Aorta (tissue), 5 donors: ENCODE data around the gene ORM1. TPM values are rescaled to one million over a fixed set of nuclear protein-coding genes. Genes with fewer than 3 reads are reported as not detected.
A peak's percentile ranks its signal among the peaks of the same experiment; 100 is the strongest.
"Not testable (repeated sequence)": the region's sequence is repeated elsewhere in the genome, so short reads cannot be mapped to it uniquely, and the experiment has no call there.

Experiments
- ATAC-seq: fragments of 200-7000 bp; cut with Tn5 transposase; one replicate; pipeline ENCODE4 v1.9.1; 2022; ENCODE audit warnings: moderate library complexity; ENCODE audit not compliant: low FRiP score
- DNase-seq, 2 donors: peaks; one replicate each; pipeline ENCODE4 v3.0.0-alpha.2; 2020
- H3K27ac ChIP-seq, 2 donors: one replicate each; pipeline ENCODE4 v1.5.1; 2013; ENCODE audit warnings: low read length in 2 of 2, mild to moderate bottlenecking in 2 of 2, moderate library complexity in 2 of 2, control low read depth in 1 of 2, inconsistent platforms in 1 of 2, low read depth in 1 of 2
- H3K27me3 ChIP-seq, 2 donors: one replicate each; pipeline ENCODE4 v1.6.1; 2013; ENCODE audit warnings: control low read depth in 1 of 2, low read length in 1 of 2, mild to moderate bottlenecking in 1 of 2, moderate library complexity in 1 of 2; ENCODE audit not compliant: insufficient read depth in 2 of 2, control insufficient read depth in 1 of 2
- H3K36me3 ChIP-seq, 2 donors: one replicate each; pipeline ENCODE4 v1.6.1; 2013; ENCODE audit warnings: control low read depth in 1 of 2, low read length in 1 of 2, mild to moderate bottlenecking in 1 of 2; ENCODE audit not compliant: insufficient read depth in 2 of 2, control insufficient read depth in 1 of 2
- H3K4me1 ChIP-seq, 2 donors: one replicate each; pipeline ENCODE4 v1.6.1; 2013; ENCODE audit warnings: low read length in 2 of 2, control low read depth in 1 of 2, mild to moderate bottlenecking in 1 of 2, moderate library complexity in 1 of 2; ENCODE audit not compliant: insufficient read depth in 2 of 2, control insufficient read depth in 1 of 2
- H3K4me3 ChIP-seq, 2 donors: one replicate each; pipeline ENCODE4 v1.5.1; 2013; ENCODE audit warnings: low read length in 2 of 2, control low read depth in 1 of 2, mild to moderate bottlenecking in 1 of 2
- H3K9me3 ChIP-seq: one replicate; pipeline ENCODE4 v1.6.1; 2013; ENCODE audit warnings: mild to moderate bottlenecking, low read length; ENCODE audit not compliant: control insufficient read depth
- WGBS, 2 donors: extraction: QIAGEN DNeasy Blood & Tissue Kit; methylation state at CpG; one replicate each; pipeline ENCODE4 v1.1.7; 2013; 5-methylcytosine and 5-hydroxymethylcytosine counted together
- intact Hi-C, 2 donors: fragments of 100-400 bp; cut with DNase I; formaldehyde crosslinking; loops; one replicate each; pipeline versions ENCODE4 v1.14.2 to v1.15.0; 2022
- polyA plus RNA-seq, 2 donors: library from polyadenylated mRNA; stranded (reverse); fragments of 200-250 nt; gene quantifications; one replicate each; pipeline ENCODE4 v1.2.3, GENCODE V29; 2013
- total RNA-seq, 2 donors: library from RNA; stranded (reverse); fragmentation: NEBNext Ultra II Directional; extraction: Animal tissue kit (Norgen Biotek cat#: 25700); gene quantifications; one replicate each; pipeline ENCODE4 v1.2.1, GENCODE V29; 2021
- donor health status: healthy with polysubstance abuse.
- donor health status: Bipolar disorder and iron deficiency.
- donor health status: DM: no; HTN: no; CAD: no.
- donor health status: DM: no; HTN: no; CAD: no.
- donor health status: DM: yes; HTN: yes; CAD: no.

Gene ORM1
- total and polyA plus RNA-seq, 4 donors = 0.28 to 3.0 (median 0.45) TPM; not detected in 1

- H3K9me3 ChIP-seq, H3K27me3 ChIP-seq, intact Hi-C loops, DNase-seq, H3K4me3 ChIP-seq, ATAC-seq, H3K4me1 ChIP-seq, H3K36me3 ChIP-seq, H3K27ac ChIP-seq: not testable (repeated sequence)
- 83 to 89% methylated on average over 6 of the region's 6 CpGs for WGBS, 2 donors
These were observed 951 bp downstream of the ORM1 start for GRCh38 chr9:114323849-114324248.

- WGBS, 2 donors = 92 to 94% methylated on average over 8 of the region's 8 CpGs
- no peak for ATAC-seq
- Histone ChIP-seq H3K27ac (no peak overlapping the region), H3K4me3 (no peak overlapping the region), H3K36me3 (no peaks in the 10 kb centered on the region), H3K4me1 (no peaks in the 10 kb centered on the region), H3K27me3 (no peaks in the 10 kb centered on the region), H3K9me3 (no peaks in the 10 kb centered on the region)
- intact Hi-C loops = no loop called here
- no peak for DNase-seq
These were observed 1.6 kb downstream of the ORM1 start for GRCh38 chr9:114324492-114324891.

GRCh38 chr9:114324965-114325364, 2.1 kb downstream of the ORM1 start:
- H3K9me3 ChIP-seq, H3K4me3 ChIP-seq, H3K27me3 ChIP-seq, H3K27ac ChIP-seq, ATAC-seq, H3K36me3 ChIP-seq, DNase-seq, intact Hi-C loops, H3K4me1 ChIP-seq: not testable (repeated sequence)
- WGBS, 2 donors = 83 to 89% methylated on average over 7 of the region's 9 CpGs

- WGBS, 2 donors = 87 to 92% methylated on average over 3 of the region's 3 CpGs
These were observed 2.9 kb downstream of the ORM1 start for GRCh38 chr9:114325684-114326254.

GRCh38 chr9:114327749-114328148, 4.9 kb downstream of the ORM1 start:
- H3K36me3 ChIP-seq = no peaks in the 10 kb centered on the region
- intact Hi-C loops = no loop called here
- H3K4me1 ChIP-seq = no peaks in the 10 kb centered on the region
- DNase-seq (peak in 1 of 2 donors; percentile 83), ATAC-seq (no peak)
- whole genome bisulfite sequencing, 2 donors = 93 to 94% methylated on average over 8 of the region's 8 CpGs
- H3K9me3 ChIP-seq = no peaks in the 10 kb centered on the region
- H3K27ac ChIP-seq = no peak overlapping the region
- H3K4me3 ChIP-seq = no peak overlapping the region
- no peaks in the 10 kb centered on the region for H3K27me3 ChIP-seq

More at GRCh38 chr9:114325684-114326254, 2.9 kb downstream of the ORM1 start:
- DNase-seq, H3K4me3 ChIP-seq, H3K9me3 ChIP-seq, H3K27me3 ChIP-seq, H3K4me1 ChIP-seq, ATAC-seq, H3K36me3 ChIP-seq, H3K27ac ChIP-seq, intact Hi-C loops: not testable (repeated sequence)

GRCh38 chr9:114328357-114328820, 5.5 kb downstream of the ORM1 start:
- WGBS, 2 donors = 89 to 90% methylated on average over 10 of the region's 10 CpGs

GRCh38 chr9:114328937-114329624, 6.2 kb downstream of the ORM1 start:
- H3K9me3 ChIP-seq, H3K36me3 ChIP-seq, ATAC-seq, H3K27ac ChIP-seq, intact Hi-C loops, DNase-seq, H3K27me3 ChIP-seq, H3K4me1 ChIP-seq, H3K4me3 ChIP-seq: not testable (repeated sequence)
- WGBS, 2 donors = 81 to 82% methylated on average over 9 to 11 of the region's 12 CpGs

More at GRCh38 chr9:114328357-114328820, 5.5 kb downstream of the ORM1 start:
- H3K36me3 ChIP-seq, H3K4me3 ChIP-seq, ATAC-seq, H3K27ac ChIP-seq, DNase-seq, intact Hi-C loops, H3K27me3 ChIP-seq, H3K9me3 ChIP-seq, H3K4me1 ChIP-seq: not testable (repeated sequence)

GRCh38 chr9:114329625-114330022, 6.7 kb downstream of the ORM1 start, which contains the start of gene ORM2:
ORM2 (plus strand) TSS chr9:114329869; CDS start chr9:114329905, 36 bp downstream.
- H3K27ac ChIP-seq, intact Hi-C loops, H3K4me1 ChIP-seq, ATAC-seq, H3K9me3 ChIP-seq, H3K4me3 ChIP-seq, H3K27me3 ChIP-seq, DNase-seq, H3K36me3 ChIP-seq: not testable (repeated sequence)
- 26% methylated on average over 2 of the region's 10 CpGs; no CpG with 5 or more reads in 1 of the 2 donors for WGBS, 2 donors

- Histone ChIP-seq H3K4me3 (no peak overlapping the region), H3K9me3 (no peaks in the 10 kb centered on the region), H3K4me1 (no peaks in the 10 kb centered on the region), H3K27me3 (no peaks in the 10 kb centered on the region), H3K27ac (no peak overlapping the region), H3K36me3 (no peaks in the 10 kb centered on the region)
- WGBS, 2 donors = 21 to 24% methylated on average over 10 of the region's 10 CpGs
- ATAC-seq (no peak), DNase-seq (no peak)
- intact Hi-C loops = no loop called here
These were observed 7.7 kb downstream of the ORM1 start for GRCh38 chr9:114330636-114331035.
